GM12878 (cell line): ENCODE measurements around the gene MAP7D2. TPM values are rescaled to one million over a fixed set of nuclear protein-coding genes. Genes with fewer than 3 reads are reported as not detected.

ENCODE experiments used
- ATAC-seq: fragments of 200-7000 bp; cut with Tn5 transposase; 3 replicates; pipeline ENCODE4 v1.9.1; 2020; ENCODE audit warnings: mild to moderate bottlenecking, moderate library complexity
- BruUV-seq: library from RNA; stranded (reverse); fragments of 400-500 nt; replicated peaks from 2 replicates; lab custom pipeline; 2021; lab: Mats Ljungman, UMichigan
- CTCF ChIA-PET: fragments of 300-600 bp; sonication (Branson Sonifier 250); formaldehyde crosslinking; extraction: SDS; loops from one replicate; lab custom pipeline; 2021; ENCODE audit warnings: inconsistent platforms; lab: Yijun Ruan, JAX
- POLR2A ChIA-PET: fragments of 350-600 bp; formaldehyde crosslinking; extraction: SDS; loops from one replicate; lab custom pipeline; 2021; ENCODE audit warnings: inconsistent platforms; lab: Charles Lee
- RAD21 ChIA-PET: fragments of 300-600 bp; sonication (Branson Sonifier 250); formaldehyde crosslinking; loops from one replicate; lab custom pipeline; 2023; ENCODE audit warnings: antibody characterized with exemption; ENCODE audit not compliant: unreplicated experiment; lab: Charles Lee
- SMC1A ChIA-PET: fragments of 300-600 bp; sonication (Branson Sonifier 250); formaldehyde crosslinking; loops from one replicate; lab custom pipeline; 2023; ENCODE audit not compliant: unreplicated experiment, uncharacterized antibody; lab: Charles Lee
- DNase-seq: peaks from one replicate; pipeline ENCODE4 v3.0.0-alpha.2; 2011; ENCODE audit warnings: low read depth, low spot score
- FAIRE-seq: peaks from 3 replicates; lab custom pipeline; 2011; peaks lifted over from hg19 to GRCh38; lab: Jason Lieb, UNC
- H2AFZ ChIP-seq: 2 replicates; pipeline ENCODE4 v1.6.0; 2011; ENCODE audit warnings: low read depth, low read length, control low read depth; ENCODE audit not compliant: control insufficient read depth
- H3K27ac ChIP-seq: 2 replicates; pipeline ENCODE4 v1.5.1; 2011; ENCODE audit warnings: control low read depth; ENCODE audit not compliant: control insufficient read depth, insufficient read depth
- H3K27me3 ChIP-seq, 2 experiments: replicated peaks in 1 of 2; 2 replicates each; pipeline versions ENCODE4 v1.6.0 to v1.6.1; 2011; ENCODE audit warnings: low read length in 1 of 2; ENCODE audit not compliant: control insufficient read depth in 2 of 2, insufficient read depth in 2 of 2
- H3K36me3 ChIP-seq, 2 experiments: 2 replicates each; pipeline ENCODE4 v1.5.1; 2011; ENCODE audit warnings: low read length in 1 of 2; ENCODE audit not compliant: control insufficient read depth in 2 of 2, insufficient read depth in 2 of 2
- H3K4me1 ChIP-seq: 2 replicates; pipeline ENCODE4 v1.6.1; 2011; ENCODE audit warnings: mild to moderate bottlenecking, low read length, moderate library complexity, mixed read lengths; ENCODE audit not compliant: control insufficient read depth, insufficient read depth
- H3K4me2 ChIP-seq: 2 replicates; pipeline ENCODE4 v1.6.0; 2011; ENCODE audit warnings: control low read depth; ENCODE audit not compliant: control insufficient read depth, insufficient read depth
- H3K4me3 ChIP-seq: fragments of 200-600 bp; sonication (generic); 2 replicates; pipeline ENCODE4 v1.5.1; 2016
- H3K79me2 ChIP-seq: 2 replicates; pipeline ENCODE4 v1.6.0; 2011; ENCODE audit warnings: low read length; ENCODE audit not compliant: control insufficient read depth, insufficient read depth
- H3K9ac ChIP-seq: 2 replicates; pipeline ENCODE4 v1.8.0; 2011; ENCODE audit warnings: low read length, control low read depth, mixed read lengths; ENCODE audit not compliant: control insufficient read depth, insufficient read depth
- H3K9me3 ChIP-seq: replicated peaks from 3 replicates; pipeline ENCODE4 v1.5.1; 2011; ENCODE audit warnings: mild to moderate bottlenecking, low read length; ENCODE audit not compliant: control insufficient read depth, insufficient read depth
- H4K20me1 ChIP-seq: 2 replicates; pipeline ENCODE4 v1.6.0; 2011; ENCODE audit not compliant: control insufficient read depth, insufficient read depth
- FOXK2 ChIP-seq: fragments of 450-650 bp; IDR thresholded peaks from 2 replicates; pipeline ENCODE4 v1.6.1; 2017; ENCODE audit warnings: mild to moderate bottlenecking, moderate library complexity
- MTA2 ChIP-seq: fragments of 450-650 bp; IDR thresholded peaks from 2 replicates; pipeline ENCODE4 v1.6.1; 2016; ENCODE audit warnings: low read depth, mild to moderate bottlenecking, moderate library complexity
- NR2C2 ChIP-seq: IDR thresholded peaks from 2 replicates; pipeline ENCODE4 v1.6.1; 2011; ENCODE audit warnings: borderline replicate concordance, low read depth; ENCODE audit not compliant: control insufficient read depth, insufficient read length
- ZNF24 ChIP-seq: fragments of 450-650 bp; IDR thresholded peaks from 2 replicates; pipeline ENCODE4 v1.6.1; 2017; ENCODE audit warnings: antibody characterized with exemption, mild to moderate bottlenecking
- WGBS: methylation state at CpG from one replicate; pipeline ENCODE4 v1.1.6; 2016; ENCODE audit warnings: low lambda C conversion rate; ENCODE audit not compliant: insufficient replicate concordance, insufficient coverage; ENCODE audit errors: missing lambda C conversion rate; 5-methylcytosine and 5-hydroxymethylcytosine counted together
- in situ Hi-C: fragments of 300-500 bp; cut with MboI; formaldehyde crosslinking; loops from 9 replicates; pipeline ENCODE4 v1.14.3; 2018; ENCODE audit warnings: mixed read lengths
- intact Hi-C: fragments of 100-400 bp; cut with micrococcal nuclease; formaldehyde crosslinking; loops from one replicate; pipeline ENCODE4 v1.14.2; 2022; ENCODE audit not compliant: unreplicated experiment
- polyA plus RNA-seq, 11 experiments: library from polyadenylated mRNA; depleted of rRNA in 4 of 11; unstranded in 6 of 11; stranded (reverse) in 5 of 11; fragments of >200 nt; fragmentation: Nextera tagmentation in 4 of 11; fragmentation: Illumina TruSeq in 1 of 11; extraction: Ambion mirVana in 4 of 11; extraction: Trizol in 1 of 11; gene quantifications; 1 replicate in 1 of 11; 2 replicates in 10 of 11; pipeline versions ENCODE4 v1.2.1 to v1.2.3, GENCODE V29; 2011 to 2016; ENCODE audit warnings: inconsistent platforms in 2 of 11, missing spikeins in 2 of 11, low read depth in 1 of 11
- total RNA-seq, 4 experiments: library from RNA; depleted of rRNA in 3 of 4; stranded (reverse); fragments of >200 nt in 3 of 4; fragmentation: Illumina TruSeq in 1 of 4; extraction: Trizol in 1 of 4; gene quantifications; 2 replicates each; pipeline versions ENCODE4 v1.2.1 to v1.2.3, GENCODE V29; 2013 to 2021
- TF ChIP-seq, protein P1 (sequence below): IDR thresholded peaks from 2 replicates; pipeline ENCODE4 v1.6.1; 2012; ENCODE audit warnings: improper control_type of control experiment, low read depth, low read length; ENCODE audit not compliant: insufficient replicate concordance
- TF ChIP-seq, protein P2 (sequence below): fragments of 450-650 bp; IDR thresholded peaks from 2 replicates; pipeline ENCODE4 v1.6.1; 2018; ENCODE audit warnings: mild to moderate bottlenecking, low read depth, moderate library complexity; ENCODE audit not compliant: partially characterized antibody
- TF ChIP-seq, protein P3 (sequence below): fragments of 450-650 bp; formaldehyde crosslinking; IDR thresholded peaks from 2 replicates; pipeline ENCODE4 v1.4.0; 2022; ENCODE audit warnings: mild to moderate bottlenecking, moderate library complexity

The MAP7D2 gene
- total and polyA plus RNA-seq, 10 of the 15 experiments (the other 5 are each of a cell fraction or from before 2014, with no cell fraction given) = 0.06 to 18.4 (median 0.22) TPM

DNA sequence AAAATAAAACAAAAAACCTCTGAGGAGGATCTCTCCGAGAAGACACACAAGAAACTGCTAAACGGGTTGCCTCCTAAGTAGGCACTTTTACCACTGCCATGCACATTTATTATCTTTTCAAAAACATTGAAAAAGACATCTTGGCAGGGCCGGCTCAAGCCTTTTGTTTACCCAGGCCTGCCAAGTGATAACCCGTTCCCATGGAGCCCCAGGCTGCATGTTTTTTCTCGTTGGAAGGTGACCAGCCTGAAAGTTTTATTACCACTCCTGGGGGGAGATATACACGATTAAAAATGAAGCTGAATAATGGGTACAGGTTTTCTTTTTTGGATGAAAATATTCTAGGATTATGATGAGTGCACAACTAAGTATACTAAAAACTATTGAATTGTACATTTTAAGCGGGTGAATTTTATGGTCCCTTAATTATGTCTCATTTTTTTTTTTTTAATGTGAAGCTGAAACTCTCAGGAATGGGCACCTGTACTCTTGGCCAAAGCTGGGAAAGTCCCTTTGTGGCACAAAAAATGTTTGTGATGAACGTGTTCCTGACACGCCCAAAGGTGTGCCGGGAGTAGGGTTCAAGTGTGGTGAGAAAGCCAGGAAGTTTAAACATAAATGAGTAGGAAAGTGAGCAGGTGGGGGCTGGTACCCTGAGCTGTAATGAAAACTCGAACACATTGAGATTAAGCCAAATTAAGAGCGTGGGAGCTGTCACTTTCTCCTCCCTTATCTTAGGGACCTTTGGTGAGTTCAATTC lies 1.5 kb upstream of the MAP7D2 start (continued):
- TF ChIP-seq, protein P1, sequence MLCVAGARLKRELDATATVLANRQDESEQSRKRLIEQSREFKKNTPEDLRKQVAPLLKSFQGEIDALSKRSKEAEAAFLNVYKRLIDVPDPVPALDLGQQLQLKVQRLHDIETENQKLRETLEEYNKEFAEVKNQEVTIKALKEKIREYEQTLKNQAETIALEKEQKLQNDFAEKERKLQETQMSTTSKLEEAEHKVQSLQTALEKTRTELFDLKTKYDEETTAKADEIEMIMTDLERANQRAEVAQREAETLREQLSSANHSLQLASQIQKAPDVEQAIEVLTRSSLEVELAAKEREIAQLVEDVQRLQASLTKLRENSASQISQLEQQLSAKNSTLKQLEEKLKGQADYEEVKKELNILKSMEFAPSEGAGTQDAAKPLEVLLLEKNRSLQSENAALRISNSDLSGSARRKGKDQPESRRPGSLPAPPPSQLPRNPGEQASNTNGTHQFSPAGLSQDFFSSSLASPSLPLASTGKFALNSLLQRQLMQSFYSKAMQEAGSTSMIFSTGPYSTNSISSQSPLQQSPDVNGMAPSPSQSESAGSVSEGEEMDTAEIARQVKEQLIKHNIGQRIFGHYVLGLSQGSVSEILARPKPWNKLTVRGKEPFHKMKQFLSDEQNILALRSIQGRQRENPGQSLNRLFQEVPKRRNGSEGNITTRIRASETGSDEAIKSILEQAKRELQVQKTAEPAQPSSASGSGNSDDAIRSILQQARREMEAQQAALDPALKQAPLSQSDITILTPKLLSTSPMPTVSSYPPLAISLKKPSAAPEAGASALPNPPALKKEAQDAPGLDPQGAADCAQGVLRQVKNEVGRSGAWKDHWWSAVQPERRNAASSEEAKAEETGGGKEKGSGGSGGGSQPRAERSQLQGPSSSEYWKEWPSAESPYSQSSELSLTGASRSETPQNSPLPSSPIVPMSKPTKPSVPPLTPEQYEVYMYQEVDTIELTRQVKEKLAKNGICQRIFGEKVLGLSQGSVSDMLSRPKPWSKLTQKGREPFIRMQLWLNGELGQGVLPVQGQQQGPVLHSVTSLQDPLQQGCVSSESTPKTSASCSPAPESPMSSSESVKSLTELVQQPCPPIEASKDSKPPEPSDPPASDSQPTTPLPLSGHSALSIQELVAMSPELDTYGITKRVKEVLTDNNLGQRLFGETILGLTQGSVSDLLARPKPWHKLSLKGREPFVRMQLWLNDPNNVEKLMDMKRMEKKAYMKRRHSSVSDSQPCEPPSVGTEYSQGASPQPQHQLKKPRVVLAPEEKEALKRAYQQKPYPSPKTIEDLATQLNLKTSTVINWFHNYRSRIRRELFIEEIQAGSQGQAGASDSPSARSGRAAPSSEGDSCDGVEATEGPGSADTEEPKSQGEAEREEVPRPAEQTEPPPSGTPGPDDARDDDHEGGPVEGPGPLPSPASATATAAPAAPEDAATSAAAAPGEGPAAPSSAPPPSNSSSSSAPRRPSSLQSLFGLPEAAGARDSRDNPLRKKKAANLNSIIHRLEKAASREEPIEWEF = no peak
- TF ChIP-seq ZNF24 = no peak
- TF ChIP-seq FOXK2 = no peak
- TF ChIP-seq MTA2 = no peak
- TF ChIP-seq, all 136 proteins: peak for 0

DNA sequence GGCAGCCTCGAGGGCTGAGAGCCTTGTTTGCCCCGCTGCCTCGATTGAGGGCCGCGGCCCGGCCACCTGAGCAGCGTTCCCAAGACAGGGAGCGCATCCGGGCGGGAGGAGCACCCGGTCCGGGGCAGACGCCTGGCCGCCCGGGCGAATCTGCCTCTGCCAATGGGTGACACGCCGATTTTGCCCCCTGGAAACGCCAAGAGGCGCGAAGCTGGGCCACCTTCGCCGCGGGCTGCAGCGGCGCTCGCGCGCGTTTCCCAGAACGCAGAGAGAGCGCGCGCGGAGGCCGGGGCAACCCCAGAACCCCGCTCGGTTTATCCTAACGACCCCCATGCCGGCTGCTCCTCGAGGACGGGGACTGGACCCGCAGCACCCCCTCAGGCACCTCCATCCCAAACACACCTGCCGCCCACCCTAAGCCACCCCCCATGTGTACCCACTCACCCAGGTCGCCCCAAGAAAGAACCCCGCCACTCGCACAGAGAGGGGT lies 575 bp downstream of the MAP7D2 start:
- Histone ChIP-seq H3K4me3 (no peak overlapping the region), H3K4me1 (no peaks in the 10 kb centered on the region), H3K4me2 (no peak overlapping the region), H2AFZ (no peak overlapping the region), H3K36me3 (no peaks in the 10 kb centered on the region), H3K9ac (no peak overlapping the region), H3K27ac (no peak overlapping the region), H4K20me1 (no peaks in the 10 kb centered on the region), H3K79me2 (no peaks in the 10 kb centered on the region), H3K27me3 (no peaks in the 10 kb centered on the region; a peak in 1 of 4 replicates), H3K9me3 (no peaks in the 10 kb centered on the region; the same call in 2 of the 3 replicates)
- no peak for ATAC-seq
- no peak for FAIRE-seq
- intact Hi-C loops (no loop called here), in situ Hi-C loops (no loop called here)
- ChIA-PET POLR2A (interaction anchor here (0.6 kb wide), 1 partner anchor 197 kb away, joined by 8 read pairs; no protein-coding TSS in a partner anchor), RAD21 (no interaction called here), SMC1A (no interaction called here), CTCF (no interaction called here)
- DNase-seq = no peak
- BruUV-seq = no TSS peak
- WGBS = 64% methylated on average over 38 of the region's 47 CpGs
- TF ChIP-seq, protein P2, sequence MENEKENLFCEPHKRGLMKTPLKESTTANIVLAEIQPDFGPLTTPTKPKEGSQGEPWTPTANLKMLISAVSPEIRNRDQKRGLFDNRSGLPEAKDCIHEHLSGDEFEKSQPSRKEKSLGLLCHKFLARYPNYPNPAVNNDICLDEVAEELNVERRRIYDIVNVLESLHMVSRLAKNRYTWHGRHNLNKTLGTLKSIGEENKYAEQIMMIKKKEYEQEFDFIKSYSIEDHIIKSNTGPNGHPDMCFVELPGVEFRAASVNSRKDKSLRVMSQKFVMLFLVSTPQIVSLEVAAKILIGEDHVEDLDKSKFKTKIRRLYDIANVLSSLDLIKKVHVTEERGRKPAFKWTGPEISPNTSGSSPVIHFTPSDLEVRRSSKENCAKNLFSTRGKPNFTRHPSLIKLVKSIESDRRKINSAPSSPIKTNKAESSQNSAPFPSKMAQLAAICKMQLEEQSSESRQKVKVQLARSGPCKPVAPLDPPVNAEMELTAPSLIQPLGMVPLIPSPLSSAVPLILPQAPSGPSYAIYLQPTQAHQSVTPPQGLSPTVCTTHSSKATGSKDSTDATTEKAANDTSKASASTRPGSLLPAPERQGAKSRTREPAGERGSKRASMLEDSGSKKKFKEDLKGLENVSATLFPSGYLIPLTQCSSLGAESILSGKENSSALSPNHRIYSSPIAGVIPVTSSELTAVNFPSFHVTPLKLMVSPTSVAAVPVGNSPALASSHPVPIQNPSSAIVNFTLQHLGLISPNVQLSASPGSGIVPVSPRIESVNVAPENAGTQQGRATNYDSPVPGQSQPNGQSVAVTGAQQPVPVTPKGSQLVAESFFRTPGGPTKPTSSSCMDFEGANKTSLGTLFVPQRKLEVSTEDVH = no peak
- TF ChIP-seq NR2C2 = no peak
- TF ChIP-seq, protein P3, sequence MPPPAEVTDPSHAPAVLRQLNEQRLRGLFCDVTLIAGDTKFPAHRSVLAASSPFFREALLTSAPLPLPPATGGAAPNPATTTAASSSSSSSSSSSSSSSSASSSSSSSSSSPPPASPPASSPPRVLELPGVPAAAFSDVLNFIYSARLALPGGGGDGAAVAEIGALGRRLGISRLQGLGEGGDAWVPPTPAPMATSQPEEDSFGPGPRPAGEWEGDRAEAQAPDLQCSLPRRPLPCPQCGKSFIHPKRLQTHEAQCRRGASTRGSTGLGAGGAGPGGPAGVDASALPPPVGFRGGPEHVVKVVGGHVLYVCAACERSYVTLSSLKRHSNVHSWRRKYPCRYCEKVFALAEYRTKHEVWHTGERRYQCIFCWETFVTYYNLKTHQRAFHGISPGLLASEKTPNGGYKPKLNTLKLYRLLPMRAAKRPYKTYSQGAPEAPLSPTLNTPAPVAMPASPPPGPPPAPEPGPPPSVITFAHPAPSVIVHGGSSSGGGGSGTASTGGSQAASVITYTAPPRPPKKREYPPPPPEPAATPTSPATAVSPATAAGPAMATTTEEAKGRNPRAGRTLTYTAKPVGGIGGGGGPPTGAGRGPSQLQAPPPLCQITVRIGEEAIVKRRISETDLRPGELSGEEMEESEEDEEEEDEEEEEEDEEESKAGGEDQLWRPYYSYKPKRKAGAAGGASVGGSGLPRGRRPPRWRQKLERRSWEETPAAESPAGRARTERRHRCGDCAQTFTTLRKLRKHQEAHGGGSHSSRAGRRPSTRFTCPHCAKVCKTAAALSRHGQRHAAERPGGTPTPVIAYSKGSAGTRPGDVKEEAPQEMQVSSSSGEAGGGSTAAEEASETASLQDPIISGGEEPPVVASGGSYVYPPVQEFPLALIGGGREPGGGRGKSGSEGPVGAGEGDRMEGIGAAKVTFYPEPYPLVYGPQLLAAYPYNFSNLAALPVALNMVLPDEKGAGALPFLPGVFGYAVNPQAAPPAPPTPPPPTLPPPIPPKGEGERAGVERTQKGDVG = no peak
